Progenitor cell of endocrine pancreas (in vitro differentiated cells): ENCODE results near the gene CPOX. TPM values are rescaled to one million over a fixed set of nuclear protein-coding genes. Genes with fewer than 3 reads are reported as not detected.
"Not testable (repeated sequence)": the region's sequence is repeated elsewhere in the genome, so short reads cannot be mapped to it uniquely, and the experiment has no call there.

Experiments
- DNase-seq: peaks from one replicate; pipeline ENCODE4 v3.0.0; 2021; ENCODE audit warnings: low spot score; ENCODE audit not compliant: unreplicated experiment
- H3K27ac Mint-ChIP-seq: 2 replicates; pipeline ENCODE4 v1.8.0; 2021; ENCODE audit warnings: mild to moderate bottlenecking, moderate library complexity, mixed read lengths
- H3K27me3 Mint-ChIP-seq: 2 replicates; pipeline ENCODE4 v1.8.0; 2021; ENCODE audit warnings: mixed read lengths
- H3K36me3 Mint-ChIP-seq: 2 replicates; pipeline ENCODE4 v1.8.0; 2022; ENCODE audit warnings: mixed read lengths; ENCODE audit not compliant: insufficient read depth
- H3K4me1 Mint-ChIP-seq: 2 replicates; pipeline ENCODE4 v1.8.0; 2021; ENCODE audit warnings: low read depth, mixed read lengths
- H3K4me3 Mint-ChIP-seq: 2 replicates; pipeline ENCODE4 v1.8.0; 2021; ENCODE audit warnings: low read depth, mild to moderate bottlenecking, moderate library complexity, mixed read lengths
- H3K9me3 Mint-ChIP-seq: 2 replicates; pipeline ENCODE4 v1.8.0; 2021; ENCODE audit warnings: low read depth, mixed read lengths
- CTCF ChIP-seq: fragments of 200-600 bp; sonication (generic); IDR thresholded peaks from one replicate; pipeline ENCODE4 v1.5.0; 2021; ENCODE audit warnings: antibody characterized with exemption, mild to moderate bottlenecking; ENCODE audit not compliant: unreplicated experiment
- total RNA-seq: library from RNA; stranded (reverse); gene quantifications from 2 replicates; pipeline ENCODE4 v1.2.1, GENCODE V29; 2021

The CPOX gene
- total RNA-seq, 1 donor from 2014 or later: 24.4 TPM

- H3K4me1 Mint-ChIP-seq: no peaks in the 10 kb centered on the region
- H3K36me3 Mint-ChIP-seq: no peaks in the 10 kb centered on the region
- no peak for DNase-seq
- no peaks in the 10 kb centered on the region for H3K27me3 Mint-ChIP-seq
- H3K27ac Mint-ChIP-seq: no peak overlapping the region
- no peak overlapping the region for H3K4me3 Mint-ChIP-seq
- TF ChIP-seq CTCF: no peak
- H3K9me3 Mint-ChIP-seq: no peaks in the 10 kb centered on the region
Measured at GRCh38 chr3:98560911-98561310, 32.5 kb downstream of the CPOX start.

- H3K4me1 Mint-ChIP-seq, DNase-seq, H3K27ac Mint-ChIP-seq, H3K36me3 Mint-ChIP-seq, H3K9me3 Mint-ChIP-seq, H3K27me3 Mint-ChIP-seq, H3K4me3 Mint-ChIP-seq: not testable (repeated sequence)
Measured at GRCh38 chr3:98559769-98560168, 33.6 kb downstream of the CPOX start.

GRCh38 chr3:98558100-98558827 is 35.1 kb downstream of the CPOX start:
- Mint-ChIP-seq H3K9me3 (no peaks in the 10 kb centered on the region), H3K27ac (no peak overlapping the region), H3K4me1 (no peaks in the 10 kb centered on the region), H3K4me3 (no peak overlapping the region), H3K27me3 (no peaks in the 10 kb centered on the region), H3K36me3 (no peaks in the 10 kb centered on the region)
- DNase-seq: no peak
- no peak for TF ChIP-seq CTCF

GRCh38 chr3:98557324-98558010 is 35.9 kb downstream of the CPOX start:
- TF ChIP-seq CTCF: no peak
- Mint-ChIP-seq H3K9me3 (no peaks in the 10 kb centered on the region), H3K36me3 (no peaks in the 10 kb centered on the region), H3K27ac (no peak overlapping the region), H3K4me1 (no peaks in the 10 kb centered on the region), H3K4me3 (no peak overlapping the region), H3K27me3 (no peaks in the 10 kb centered on the region)
- no peak for DNase-seq

GRCh38 chr3:98556164-98557130 is 37.0 kb downstream of the CPOX start:
- Mint-ChIP-seq H3K27ac (no peak overlapping the region), H3K36me3 (no peaks in the 10 kb centered on the region), H3K4me3 (no peak overlapping the region), H3K27me3 (no peaks in the 10 kb centered on the region), H3K4me1 (no peaks in the 10 kb centered on the region), H3K9me3 (no peaks in the 10 kb centered on the region)
- DNase-seq: no peak
- no peak for TF ChIP-seq CTCF
